ENCODE data around the gene CHST6.

- no peak for TF ChIP-seq CTCF (IDR thresholded peaks at IDR 0.05; ENCODE audit: borderline replicate concordance, extremely low read depth, low read length, poor library complexity, severe bottlenecking)
- TF ChIP-seq EZH2 (IDR thresholded peaks at IDR 0.05; ENCODE audit: borderline replicate concordance, low read depth, low read length, severe bottlenecking) = no peak
These were observed 17.4 kb downstream of the CHST6 start for GRCh38 chr16:75477680-75478473.

All from DND-41 (cell line).